GM18520 (cell line): ENCODE results near the gene FHOD3.

Source experiments
- ATAC-seq: cut with Tn5 transposase; IDR thresholded peaks from one replicate; pipeline ENCODE4 v1.9.1; 2021; ENCODE audit not compliant: unreplicated experiment

The FHOD3 gene

GRCh38 chr18:36297417-36298125 lies at the start of gene FHOD3:
TSS of gene FHOD3 (plus strand) at chr18:36297713. CDS start at chr18:36297836, 123 bp downstream.
- peak; percentile 42 for ATAC-seq

- no peak for ATAC-seq
Measured at GRCh38 chr18:36249392-36249791, 48.1 kb upstream of the FHOD3 start.

GRCh38 chr18:36250827-36251226 lies 46.7 kb upstream of the FHOD3 start:
- ATAC-seq: no peak

GRCh38 chr18:36255072-36255698 lies 42.3 kb upstream of the FHOD3 start:
- ATAC-seq: no peak

- no peak for ATAC-seq
Measured at GRCh38 chr18:36256094-36256493, 41.4 kb upstream of the FHOD3 start.

GRCh38 chr18:36262971-36263370 lies 34.5 kb upstream of the FHOD3 start:
- no peak for ATAC-seq

GRCh38 chr18:36264283-36264682 lies 33.2 kb upstream of the FHOD3 start:
- no peak for ATAC-seq

- ATAC-seq: no peak
Measured at GRCh38 chr18:36265015-36265414, 32.5 kb upstream of the FHOD3 start.

GRCh38 chr18:36269157-36269556 lies 28.4 kb upstream of the FHOD3 start:
- ATAC-seq: no peak

- ATAC-seq: no peak
Measured at GRCh38 chr18:36271153-36271552, 26.4 kb upstream of the FHOD3 start.

- ATAC-seq: no peak
Measured at GRCh38 chr18:36273347-36273746, 24.2 kb upstream of the FHOD3 start.

- ATAC-seq: no peak
Measured at GRCh38 chr18:36274083-36274715, 23.3 kb upstream of the FHOD3 start.

GRCh38 chr18:36275561-36275960 lies 22.0 kb upstream of the FHOD3 start:
- no peak for ATAC-seq

- no peak for ATAC-seq
Measured at GRCh38 chr18:36279001-36279400, 18.5 kb upstream of the FHOD3 start.

GRCh38 chr18:36281936-36282335 lies 15.6 kb upstream of the FHOD3 start:
- no peak for ATAC-seq

GRCh38 chr18:36283448-36283847 lies 14.1 kb upstream of the FHOD3 start:
- ATAC-seq: no peak

- no peak for ATAC-seq
Measured at GRCh38 chr18:36284268-36284667, 13.2 kb upstream of the FHOD3 start.

- no peak for ATAC-seq
Measured at GRCh38 chr18:36284671-36285295, 12.7 kb upstream of the FHOD3 start.

- ATAC-seq: no peak
Measured at GRCh38 chr18:36287653-36288052, 9.9 kb upstream of the FHOD3 start.

GRCh38 chr18:36288689-36289088 lies 8.8 kb upstream of the FHOD3 start:
- no peak for ATAC-seq

- no peak for ATAC-seq
Measured at GRCh38 chr18:36294031-36294430, 3.5 kb upstream of the FHOD3 start.

- no peak for ATAC-seq
Measured at GRCh38 chr18:36295214-36295613, 2.3 kb upstream of the FHOD3 start.
